ENCODE results near the gene DLG2. TPM values are rescaled to one million over a fixed set of nuclear protein-coding genes. Genes with fewer than 3 reads are reported as not detected.
"Not testable (repeated sequence)": the region's sequence is repeated elsewhere in the genome, so short reads cannot be mapped to it uniquely, and the experiment has no call there.

DLG2 gene
- total RNA-seq, 1 donor from 2014 or later: 1.8 TPM

DNA sequence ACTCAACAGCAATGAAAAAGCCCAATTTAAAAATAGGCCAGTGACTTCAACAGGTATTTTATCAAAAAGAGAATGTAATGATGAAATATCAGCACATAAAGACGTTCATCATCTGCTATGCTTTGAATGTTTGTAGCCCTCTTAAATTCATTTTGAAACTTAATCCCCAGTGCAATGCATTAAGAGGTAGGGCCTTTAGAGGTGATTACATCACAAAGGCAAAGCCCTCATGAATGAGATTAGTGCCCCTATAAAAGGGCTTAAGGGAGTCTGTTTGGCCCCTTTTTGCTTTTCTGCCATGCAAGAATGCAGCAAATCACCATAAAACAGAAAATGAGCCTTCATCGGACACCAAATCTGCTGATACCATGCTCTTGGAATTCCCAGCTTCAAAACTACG is 637.0 kb downstream of the DLG2 start:
- no peaks in the 10 kb centered on the region for H3K9me3 ChIP-seq (ENCODE audit: insufficient read depth, low read depth, low read length)
- H3K4me1 Mint-ChIP-seq (ENCODE audit: low read depth, unreplicated experiment): no peaks in the 10 kb centered on the region
- TF ChIP-seq, protein P1, sequence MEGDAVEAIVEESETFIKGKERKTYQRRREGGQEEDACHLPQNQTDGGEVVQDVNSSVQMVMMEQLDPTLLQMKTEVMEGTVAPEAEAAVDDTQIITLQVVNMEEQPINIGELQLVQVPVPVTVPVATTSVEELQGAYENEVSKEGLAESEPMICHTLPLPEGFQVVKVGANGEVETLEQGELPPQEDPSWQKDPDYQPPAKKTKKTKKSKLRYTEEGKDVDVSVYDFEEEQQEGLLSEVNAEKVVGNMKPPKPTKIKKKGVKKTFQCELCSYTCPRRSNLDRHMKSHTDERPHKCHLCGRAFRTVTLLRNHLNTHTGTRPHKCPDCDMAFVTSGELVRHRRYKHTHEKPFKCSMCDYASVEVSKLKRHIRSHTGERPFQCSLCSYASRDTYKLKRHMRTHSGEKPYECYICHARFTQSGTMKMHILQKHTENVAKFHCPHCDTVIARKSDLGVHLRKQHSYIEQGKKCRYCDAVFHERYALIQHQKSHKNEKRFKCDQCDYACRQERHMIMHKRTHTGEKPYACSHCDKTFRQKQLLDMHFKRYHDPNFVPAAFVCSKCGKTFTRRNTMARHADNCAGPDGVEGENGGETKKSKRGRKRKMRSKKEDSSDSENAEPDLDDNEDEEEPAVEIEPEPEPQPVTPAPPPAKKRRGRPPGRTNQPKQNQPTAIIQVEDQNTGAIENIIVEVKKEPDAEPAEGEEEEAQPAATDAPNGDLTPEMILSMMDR (IDR thresholded peaks at IDR 0.05; ENCODE audit: insufficient read depth, low read depth, low read length): no peak
- TF ChIP-seq EZH2 (IDR thresholded peaks at IDR 0.05; ENCODE audit: insufficient read depth, low read length): no peak
- H3K4me3 ChIP-seq (ENCODE audit: insufficient read depth, low read depth, low read length): no peak overlapping the region
- H3K9me3 Mint-ChIP-seq (ENCODE audit: unreplicated experiment): peaks cover 3% of the 10 kb centered on the region
- no peaks in the 10 kb centered on the region for H3K27me3 ChIP-seq (ENCODE audit: insufficient read depth, low read length)
- no peak overlapping the region for H3K9ac ChIP-seq (ENCODE audit: low read length)
- no peaks in the 10 kb centered on the region for H3K79me2 ChIP-seq (ENCODE audit: insufficient read depth, low read length)
- H3K4me2 ChIP-seq (ENCODE audit: low read length): no peak overlapping the region
- H3K27me3 Mint-ChIP-seq (ENCODE audit: low read depth, unreplicated experiment): no peaks in the 10 kb centered on the region
- DNase-seq (ENCODE audit: low read depth) (no peak), FAIRE-seq (no peak)
- H3K4me1 ChIP-seq (ENCODE audit: insufficient read depth, low read length): no peaks in the 10 kb centered on the region
- no peaks in the 10 kb centered on the region for H3K36me3 Mint-ChIP-seq (ENCODE audit: low read depth, unreplicated experiment)
- no peak overlapping the region for H3K27ac ChIP-seq (ENCODE audit: low read depth, low read length)
- H3K36me3 ChIP-seq (ENCODE audit: insufficient read depth, low read length): no peaks in the 10 kb centered on the region
- no peak overlapping the region for H3K27ac Mint-ChIP-seq (ENCODE audit: unreplicated experiment)
- H3K4me3 Mint-ChIP-seq (ENCODE audit: unreplicated experiment): no peak overlapping the region
- no peaks in the 10 kb centered on the region for H4K20me1 ChIP-seq (ENCODE audit: insufficient read depth, low read length)
- H2AFZ ChIP-seq (ENCODE audit: low read depth, low read length): no peak overlapping the region

DNA sequence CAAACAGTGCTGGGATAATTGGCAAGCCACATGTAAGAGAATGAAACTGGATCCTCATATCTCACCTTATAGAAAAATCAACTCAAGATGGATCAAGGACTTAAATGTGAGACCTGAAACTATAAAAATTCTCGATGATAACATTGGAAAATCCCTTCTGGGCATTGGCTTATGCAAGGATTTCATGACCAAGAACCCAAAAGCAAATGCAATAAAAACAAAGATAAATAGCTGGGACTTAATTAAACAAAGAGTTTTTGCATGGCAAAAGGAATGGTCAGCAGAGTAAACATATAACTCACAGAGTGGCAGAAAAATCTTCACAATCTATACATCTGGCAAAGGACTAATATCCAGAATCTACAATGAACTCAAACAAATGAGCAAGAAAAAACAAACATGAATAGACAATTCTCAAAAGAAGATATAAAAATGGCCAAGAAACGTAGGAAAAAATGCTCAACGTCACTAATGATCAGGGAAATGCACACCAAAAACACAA is 639.4 kb downstream of the DLG2 start:
- not testable (repeated sequence) for H3K9me3 ChIP-seq (ENCODE audit: insufficient read depth, low read depth, low read length); H3K79me2 ChIP-seq (ENCODE audit: insufficient read depth, low read length); H3K27ac ChIP-seq (ENCODE audit: low read depth, low read length); H3K4me3 Mint-ChIP-seq (ENCODE audit: unreplicated experiment); H3K4me1 Mint-ChIP-seq (ENCODE audit: low read depth, unreplicated experiment); H3K4me1 ChIP-seq (ENCODE audit: insufficient read depth, low read length); H3K36me3 ChIP-seq (ENCODE audit: insufficient read depth, low read length); H4K20me1 ChIP-seq (ENCODE audit: insufficient read depth, low read length); H3K4me2 ChIP-seq (ENCODE audit: low read length); H3K27me3 ChIP-seq (ENCODE audit: insufficient read depth, low read length); H3K36me3 Mint-ChIP-seq (ENCODE audit: low read depth, unreplicated experiment); H3K27ac Mint-ChIP-seq (ENCODE audit: unreplicated experiment); FAIRE-seq; H2AFZ ChIP-seq (ENCODE audit: low read depth, low read length); H3K9me3 Mint-ChIP-seq (ENCODE audit: unreplicated experiment); DNase-seq (ENCODE audit: low read depth); H3K27me3 Mint-ChIP-seq (ENCODE audit: low read depth, unreplicated experiment); H3K4me3 ChIP-seq (ENCODE audit: insufficient read depth, low read depth, low read length); H3K9ac ChIP-seq (ENCODE audit: low read length)

DNA sequence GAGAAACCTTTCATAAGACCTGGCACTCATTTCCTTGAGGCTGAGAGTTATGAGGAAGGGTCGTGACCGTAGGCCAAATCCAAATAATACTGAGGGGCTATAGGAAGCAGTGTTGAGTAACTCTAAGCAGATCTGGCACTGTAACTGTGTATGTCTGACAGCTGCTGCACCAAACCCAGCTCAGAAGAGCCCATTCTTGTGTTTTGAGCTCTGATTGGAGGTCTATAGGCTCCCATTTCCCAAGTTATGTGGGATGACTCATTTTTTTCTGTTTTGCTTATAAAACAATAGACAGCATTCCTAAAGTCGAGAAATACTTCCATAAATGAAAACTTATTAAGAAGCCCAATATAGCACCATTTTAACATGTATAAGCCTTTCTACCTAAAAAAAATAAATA is 645.8 kb downstream of the DLG2 start:
- H3K27ac ChIP-seq (ENCODE audit: low read depth, low read length): no peak overlapping the region
- no peaks in the 10 kb centered on the region for H3K79me2 ChIP-seq (ENCODE audit: insufficient read depth, low read length)
- no peak overlapping the region for H2AFZ ChIP-seq (ENCODE audit: low read depth, low read length)
- H4K20me1 ChIP-seq (ENCODE audit: insufficient read depth, low read length): no peaks in the 10 kb centered on the region
- no peaks in the 10 kb centered on the region for H3K4me1 ChIP-seq (ENCODE audit: insufficient read depth, low read length)
- Mint-ChIP-seq H3K9me3 (ENCODE audit: unreplicated experiment) (peaks cover 5% of the 10 kb centered on the region), H3K4me3 (ENCODE audit: unreplicated experiment) (no peak overlapping the region), H3K27me3 (ENCODE audit: low read depth, unreplicated experiment) (no peaks in the 10 kb centered on the region), H3K36me3 (ENCODE audit: low read depth, unreplicated experiment) (no peaks in the 10 kb centered on the region), H3K4me1 (ENCODE audit: low read depth, unreplicated experiment) (peaks cover 1% of the 10 kb centered on the region), H3K27ac (ENCODE audit: unreplicated experiment) (no peak overlapping the region)
- H3K4me3 ChIP-seq (ENCODE audit: insufficient read depth, low read depth, low read length): no peak overlapping the region
- TF ChIP-seq, protein P1 (IDR thresholded peaks at IDR 0.05; ENCODE audit: insufficient read depth, low read depth, low read length): no peak
- TF ChIP-seq EZH2 (IDR thresholded peaks at IDR 0.05; ENCODE audit: insufficient read depth, low read length): no peak
- H3K27me3 ChIP-seq (ENCODE audit: insufficient read depth, low read length): no peaks in the 10 kb centered on the region
- no peaks in the 10 kb centered on the region for H3K9me3 ChIP-seq (ENCODE audit: insufficient read depth, low read depth, low read length)
- FAIRE-seq: no peak
- H3K36me3 ChIP-seq (ENCODE audit: insufficient read depth, low read length): no peaks in the 10 kb centered on the region
- no peak overlapping the region for H3K9ac ChIP-seq (ENCODE audit: low read length)
- peak; percentile 15 for DNase-seq (ENCODE audit: low read depth)
- H3K4me2 ChIP-seq (ENCODE audit: low read length): no peak overlapping the region
